Lower leg skin (tissue), 4 donors: ENCODE data around the gene MGRN1. TPM values are rescaled to one million over a fixed set of nuclear protein-coding genes. Genes with fewer than 3 reads are reported as not detected.

Experiments
- DNase-seq, 2 donors: peaks; one replicate each; pipeline ENCODE4 v3.0.0-alpha.2; 2019; ENCODE audit warnings: low spot score in 2 of 2
- H3K4me3 ChIP-seq: fragments of 200-600 bp; sonication (generic); 2 replicates; pipeline ENCODE4 v1.5.1; 2017; ENCODE audit warnings: mild to moderate bottlenecking, low read depth; ENCODE audit not compliant: poor library complexity, severe bottlenecking
- CTCF ChIP-seq, 3 donors: fragments of 450-650 bp; IDR thresholded peaks; one replicate each; pipeline ENCODE4 v1.5.1; 2016; ENCODE audit warnings: antibody characterized with exemption in 3 of 3, mild to moderate bottlenecking in 3 of 3, moderate library complexity in 2 of 3
- POLR2A ChIP-seq, 2 donors: fragments of 450-650 bp; IDR thresholded peaks; one replicate each; pipeline ENCODE4 v1.6.1; 2016 to 2017; ENCODE audit warnings: antibody characterized with exemption in 2 of 2, mild to moderate bottlenecking in 1 of 2, moderate library complexity in 1 of 2
- whole genome bisulfite sequencing, 2 donors: methylation state at CpG; one replicate each; pipeline ENCODE4 v1.1.5; 2018; 5-methylcytosine and 5-hydroxymethylcytosine counted together
- intact Hi-C: fragments of 100-400 bp; cut with DNase I; formaldehyde crosslinking; loops from one replicate; pipeline ENCODE4 v1.15.0; 2023; ENCODE audit warnings: low total_unique reads
- total RNA-seq, 4 donors: library from RNA; depleted of rRNA; stranded (reverse); fragments of >200 nt; gene quantifications; one replicate each; pipeline ENCODE4 v1.1.0, GENCODE V29; 2016

MGRN1 gene
- total RNA-seq, 4 donors from 2014 or later = 35.3 to 53.4 (median 40.1) TPM

- no peak for DNase-seq
- intact Hi-C loops = no loop called here
These were observed 76.5 kb downstream of the MGRN1 start for GRCh38 chr16:4700997-4701743.

GRCh38 chr16:4701791-4702465, 77.3 kb downstream of the MGRN1 start:
- 73 to 74% methylated on average over 8 to 13 of the region's 17 CpGs for WGBS, 2 donors
- DNase-seq = no peak
- intact Hi-C loops = no loop called here
- no peak for TF ChIP-seq POLR2A (IDR thresholded peaks at IDR 0.05)
- TF ChIP-seq CTCF (IDR thresholded peaks at IDR 0.05) = no peak
- no peak overlapping the region for H3K4me3 ChIP-seq

More at GRCh38 chr16:4700997-4701743, 76.5 kb downstream of the MGRN1 start:
- 68 to 85% methylated on average over 22 to 33 of the region's 33 CpGs for WGBS, 2 donors
- TF ChIP-seq POLR2A (IDR thresholded peaks at IDR 0.05) (no peak), CTCF (IDR thresholded peaks at IDR 0.05) (no peak)
- no peak overlapping the region for H3K4me3 ChIP-seq

- 82 to 84% methylated on average over 7 of the region's 7 CpGs for WGBS, 2 donors
- H3K4me3 ChIP-seq = no peak overlapping the region
- intact Hi-C loops = no loop called here
- TF ChIP-seq CTCF (IDR thresholded peaks at IDR 0.05) (no peak), POLR2A (IDR thresholded peaks at IDR 0.05) (no peak)
- no peak for DNase-seq
These were observed 77.8 kb downstream of the MGRN1 start for GRCh38 chr16:4702466-4702808.

GRCh38 chr16:4703906-4704305, 79.3 kb downstream of the MGRN1 start:
- TF ChIP-seq POLR2A (IDR thresholded peaks at IDR 0.05) = no peak
- no peak for TF ChIP-seq CTCF (IDR thresholded peaks at IDR 0.05)
- intact Hi-C loops = no loop called here
- no peak overlapping the region for H3K4me3 ChIP-seq
- WGBS, 2 donors = 81 to 84% methylated on average over 7 of the region's 7 CpGs
- no peak for DNase-seq

GRCh38 chr16:4704491-4704890, 79.9 kb downstream of the MGRN1 start:
- 78 to 89% methylated on average over 8 of the region's 8 CpGs for WGBS, 2 donors
- no peak for DNase-seq
- TF ChIP-seq POLR2A (IDR thresholded peaks at IDR 0.05) = no peak
- no peak for TF ChIP-seq CTCF (IDR thresholded peaks at IDR 0.05)
- H3K4me3 ChIP-seq = no peak overlapping the region
- intact Hi-C loops = no loop called here
